NB4 (cell line): ENCODE measurements around the gene JCHAIN.

ENCODE experiments used
- DNase-seq: peaks from one replicate; pipeline ENCODE4 v3.0.0; 2010; ENCODE audit warnings: low read depth
- H3K4me3 ChIP-seq: one replicate; pipeline ENCODE4 v1.5.1; 2011; ENCODE audit warnings: mild to moderate bottlenecking, low read depth, low read length, moderate library complexity
- MAX ChIP-seq: IDR thresholded peaks from 2 replicates; pipeline ENCODE4 v1.6.1; 2011; ENCODE audit warnings: low read depth, low read length
- MYC ChIP-seq: IDR thresholded peaks from 2 replicates; pipeline ENCODE4 v1.6.1; 2011; ENCODE audit warnings: low read depth, low read length
- POLR2A ChIP-seq: IDR thresholded peaks from 2 replicates; pipeline ENCODE4 v1.6.1; 2011; ENCODE audit warnings: mild to moderate bottlenecking; ENCODE audit not compliant: insufficient read length; ENCODE audit errors: extremely low read depth
- TF ChIP-seq, protein P1 (sequence below): IDR thresholded peaks from one replicate; pipeline ENCODE4 v1.5.1; 2012; ENCODE audit warnings: low read depth, low read length

The JCHAIN gene

GRCh38 chr4:70666369-70666768 lies at the start of gene JCHAIN:
TSS of gene JCHAIN (minus strand) at chr4:70666508. CDS start at chr4:70666490, 18 bp downstream.
- TF ChIP-seq MAX (no peak), MYC (no peak), POLR2A (no peak)
- TF ChIP-seq, protein P1, sequence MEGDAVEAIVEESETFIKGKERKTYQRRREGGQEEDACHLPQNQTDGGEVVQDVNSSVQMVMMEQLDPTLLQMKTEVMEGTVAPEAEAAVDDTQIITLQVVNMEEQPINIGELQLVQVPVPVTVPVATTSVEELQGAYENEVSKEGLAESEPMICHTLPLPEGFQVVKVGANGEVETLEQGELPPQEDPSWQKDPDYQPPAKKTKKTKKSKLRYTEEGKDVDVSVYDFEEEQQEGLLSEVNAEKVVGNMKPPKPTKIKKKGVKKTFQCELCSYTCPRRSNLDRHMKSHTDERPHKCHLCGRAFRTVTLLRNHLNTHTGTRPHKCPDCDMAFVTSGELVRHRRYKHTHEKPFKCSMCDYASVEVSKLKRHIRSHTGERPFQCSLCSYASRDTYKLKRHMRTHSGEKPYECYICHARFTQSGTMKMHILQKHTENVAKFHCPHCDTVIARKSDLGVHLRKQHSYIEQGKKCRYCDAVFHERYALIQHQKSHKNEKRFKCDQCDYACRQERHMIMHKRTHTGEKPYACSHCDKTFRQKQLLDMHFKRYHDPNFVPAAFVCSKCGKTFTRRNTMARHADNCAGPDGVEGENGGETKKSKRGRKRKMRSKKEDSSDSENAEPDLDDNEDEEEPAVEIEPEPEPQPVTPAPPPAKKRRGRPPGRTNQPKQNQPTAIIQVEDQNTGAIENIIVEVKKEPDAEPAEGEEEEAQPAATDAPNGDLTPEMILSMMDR = no peak
- H3K4me3 ChIP-seq = no peak within 1 kb of the TSS
- DNase-seq = no peak

- no peak for DNase-seq
- TF ChIP-seq MYC (no peak), POLR2A (no peak), MAX (no peak)
- TF ChIP-seq, protein P1 = no peak
- no peak overlapping the region for H3K4me3 ChIP-seq
Observed at GRCh38 chr4:70715097-70715496, 48.8 kb upstream of the JCHAIN start.

DNA sequence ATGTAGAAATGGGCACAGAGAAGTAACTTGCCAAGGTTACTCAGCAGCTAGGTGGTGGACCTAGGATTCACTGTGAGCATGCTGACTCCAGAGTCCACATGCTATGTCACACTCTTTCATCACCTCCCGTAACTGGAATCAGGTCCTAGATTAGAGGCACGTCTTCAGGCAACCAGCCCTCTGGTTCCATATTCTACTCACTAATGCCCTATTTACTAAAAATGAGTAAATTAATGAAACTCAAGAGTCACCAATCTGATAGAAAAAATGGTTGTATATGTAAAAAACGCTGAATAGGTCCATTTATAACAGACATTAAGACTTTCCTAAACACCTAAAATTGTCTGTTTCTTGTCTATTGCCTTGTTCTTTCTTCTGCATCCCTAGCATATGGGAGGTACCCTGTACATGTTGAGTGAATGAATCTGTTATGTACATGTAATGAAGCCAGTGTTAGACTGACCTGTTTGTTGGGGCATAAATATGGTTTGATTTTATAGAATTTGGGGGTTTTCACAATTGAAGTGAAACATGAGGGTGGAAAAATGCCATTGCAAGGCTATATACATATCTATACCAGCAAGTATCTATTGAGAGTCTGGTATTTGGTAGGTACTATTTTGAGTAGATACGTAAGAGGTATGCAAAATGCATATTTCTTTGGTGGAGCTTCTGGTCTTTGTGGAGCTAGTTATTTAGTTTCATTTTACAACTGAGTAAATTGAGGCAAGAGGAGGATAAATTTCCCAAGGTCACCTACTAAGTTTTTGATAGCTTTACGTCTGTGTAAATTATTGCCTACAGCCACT lies 48.0 kb upstream of the JCHAIN start:
- no peak overlapping the region for H3K4me3 ChIP-seq
- no peak for TF ChIP-seq MAX
- TF ChIP-seq, protein P1 = no peak
- TF ChIP-seq POLR2A = no peak
- TF ChIP-seq MYC = no peak
- DNase-seq = peak; percentile 12

DNA sequence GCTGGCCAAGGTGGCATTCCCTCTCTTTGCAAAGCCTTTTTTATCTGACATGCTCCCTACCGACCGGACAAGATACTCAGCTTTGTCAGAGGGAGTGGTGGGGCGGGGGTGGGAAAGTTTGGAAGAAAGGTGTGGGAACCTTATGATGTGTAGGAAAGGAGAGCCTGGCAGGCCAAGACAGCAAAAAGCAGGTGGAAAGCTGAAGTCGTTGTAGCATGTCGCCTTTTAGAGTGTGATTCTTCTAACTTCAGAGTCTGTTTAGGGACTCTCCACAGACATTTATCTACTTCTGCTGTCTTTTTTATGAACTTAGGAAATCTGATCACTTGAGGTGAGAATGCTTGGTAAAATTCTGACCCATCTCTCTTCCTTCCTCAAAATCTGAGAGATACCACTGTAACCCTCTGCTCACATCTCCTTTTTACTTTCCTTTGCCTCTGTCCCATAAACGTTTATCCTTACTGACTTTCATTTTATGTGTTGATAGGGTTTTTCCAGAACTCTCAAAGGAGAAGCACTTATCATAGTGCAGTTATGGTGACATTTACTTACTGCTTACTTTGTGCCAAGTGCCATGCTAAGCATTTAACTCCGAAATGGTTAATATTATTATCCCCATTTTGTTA lies 47.3 kb upstream of the JCHAIN start:
- H3K4me3 ChIP-seq = no peak overlapping the region
- peak; percentile 18 for DNase-seq
- TF ChIP-seq, protein P1 = no peak
- no peak for TF ChIP-seq MYC
- no peak for TF ChIP-seq POLR2A
- TF ChIP-seq MAX = no peak

DNA sequence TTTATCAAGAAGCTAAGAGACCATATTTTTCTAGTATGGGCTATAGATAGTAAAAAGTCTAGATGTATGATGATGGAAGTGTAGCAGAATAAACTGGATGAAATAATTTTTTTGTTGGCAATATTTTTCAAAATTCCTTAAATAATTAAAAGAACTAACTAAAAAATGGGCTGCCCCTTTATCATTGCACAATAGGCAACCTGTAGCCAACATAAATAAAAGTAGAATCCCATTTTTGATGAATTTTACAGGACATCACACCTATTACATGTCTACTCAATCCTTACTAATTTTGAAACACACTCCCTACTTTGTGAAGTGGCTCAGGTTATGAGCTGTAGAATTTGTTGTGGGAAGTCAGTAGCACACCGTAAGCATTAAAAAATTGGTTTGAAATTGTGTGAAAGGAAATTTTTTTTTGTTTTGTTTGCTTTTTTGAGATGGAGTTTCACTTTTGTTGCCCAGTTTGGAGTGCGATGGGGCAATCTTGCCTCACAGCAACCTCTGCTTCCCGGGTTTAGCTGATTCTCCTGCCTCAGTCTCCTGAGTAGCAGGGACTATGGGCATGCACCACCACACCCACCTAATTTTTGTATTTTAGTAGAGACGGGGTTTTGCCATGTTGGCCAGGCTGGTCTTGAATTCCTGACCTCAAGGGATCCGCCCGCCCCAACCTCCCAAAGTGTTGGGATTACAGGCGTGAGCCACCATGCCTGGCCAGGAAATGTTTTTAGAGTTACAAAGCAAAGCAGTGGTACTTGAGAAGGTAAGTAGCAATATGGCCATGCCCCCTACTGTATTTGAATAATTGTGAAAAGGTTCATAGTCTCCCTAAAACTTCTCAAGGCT lies 46.5 kb upstream of the JCHAIN start:
- no peak overlapping the region for H3K4me3 ChIP-seq
- DNase-seq = no peak
- no peak for TF ChIP-seq MYC
- TF ChIP-seq, protein P1 = no peak
- no peak for TF ChIP-seq MAX
- no peak for TF ChIP-seq POLR2A
